Spleen (tissue), 11 donors: Measurements from ENCODE around the gene MGME1. TPM values are rescaled to one million over a fixed set of nuclear protein-coding genes. Genes with fewer than 3 reads are reported as not detected.

Experiments used
- polyA plus RNA-seq, 3 donors: library from polyadenylated mRNA; stranded (reverse); fragments of 200-250 nt; gene quantifications; one replicate each; pipeline ENCODE4 v1.2.1, GENCODE V29; 2013
- small RNA-seq, 4 donors: library from RNA; depleted of rRNA; stranded (forward); fragments of <200 nt; gene quantifications; one replicate each; pipeline ENCODE3, GENCODE V24; 2016
- total RNA-seq, 7 donors: library from RNA; depleted of rRNA in 3 of 7; stranded (reverse); fragments of >200 nt in 3 of 7; fragmentation: NEBNext Ultra II Directional in 4 of 7; extraction: Animal tissue kit (Norgen Biotek cat#: 25700) in 4 of 7; gene quantifications; one replicate each; pipeline versions ENCODE4 v1.1.0 to v1.2.1, GENCODE V29; 2016 to 2021
- donor health status: healthy with polysubstance abuse.
- donor health status: DM: no; HTN: no; CAD: no; lungs with moderate emphysema.
- donor health status: DM: no; HTN: no; CAD: no.
- donor health status: Bipolar disorder and iron deficiency.
- donor health status: healthy.
- donor health status: DM: no; HTN: no; CAD: no.
- donor health status: DM: yes; HTN: yes; CAD: no.

The MGME1 gene
- total and polyA plus RNA-seq, 10 donors = 20.9 to 33.4 (median 27.6) TPM

Small RNA genes within 50 kb of the gene (small RNA-seq; reads per million reads assigned to genes)
- 1,041 to 2,385 (median 1,694) reads per million in 4 donors for gene SNORD17

Other genes with a start within 250 kb of the MGME1 start
- 100 to 1,000 TPM; 126 to 261 (median 192) TPM for gene SNX5, start 224 bp upstream of the MGME1 start, total RNA-seq
- 100 to 1,000 TPM; 151 to 181 (median 159) TPM for gene SNX5, start 224 bp upstream of the MGME1 start, polyA plus RNA-seq
- gene OVOL2, start 88.9 kb downstream of the MGME1 start, total RNA-seq = not detected
- not detected for gene OVOL2, start 88.9 kb downstream of the MGME1 start, polyA plus RNA-seq
- 10 to 100 TPM; 11.2 to 18.2 (median 13.8) TPM for gene KAT14, start 168.8 kb downstream of the MGME1 start, total RNA-seq
- 1 to 10 TPM; 6.3 to 9.8 (median 6.9) TPM for gene KAT14, start 168.8 kb downstream of the MGME1 start, polyA plus RNA-seq
- 10 to 100 TPM in 6 of 7 donors, 1 to 10 TPM in 1; 9.4 to 15.5 (median 12.0) TPM for gene PET117, start 168.8 kb downstream of the MGME1 start, total RNA-seq
- gene PET117, start 168.8 kb downstream of the MGME1 start, polyA plus RNA-seq = 10 to 100 TPM in 1 of 3 donors, 1 to 10 TPM in 2; 8.4 to 12.9 (median 10.0) TPM